ENCODE results near the gene LAMA2. TPM values are rescaled to one million over a fixed set of nuclear protein-coding genes. Genes with fewer than 3 reads are reported as not detected.

Gene LAMA2
- total and polyA plus RNA-seq, 7 experiments from 2014 or later, result 0.02 to 0.59 (median 0.35) TPM; not detected in 4

GRCh38 chr6:129476248-129476564, 593.3 kb downstream of the LAMA2 start:
- Mint-ChIP-seq H3K27ac (no peak overlapping the region), H3K9me3 (no peaks in the 10 kb centered on the region), H3K36me3 (no peaks in the 10 kb centered on the region), H3K4me1 (no peaks in the 10 kb centered on the region), H3K27me3 (no peaks in the 10 kb centered on the region), H3K4me3 (no peak overlapping the region)
- intact Hi-C loops (cut with micrococcal nuclease), result no loop called here
- Histone ChIP-seq H3K27me3 (ENCODE audit: control insufficient read depth in 2 of 2, insufficient read depth in 2 of 2, low read length in 2 of 2) (no peaks in the 10 kb centered on the region), H3K4me3 (ENCODE audit: low read length) (no peak overlapping the region), H3K36me3 (ENCODE audit: control insufficient read depth in 2 of 3, insufficient read depth in 3 of 3, low read length in 3 of 3) (no peaks in the 10 kb centered on the region), H3K9me3 (ENCODE audit: control insufficient read depth in 2 of 3, low read length in 3 of 3) (no peaks in the 10 kb centered on the region), H3K4me1 (ENCODE audit: control insufficient read depth in 2 of 2, insufficient read depth in 2 of 2, low read length in 2 of 2) (no peaks in the 10 kb centered on the region), H3K27ac (ENCODE audit: low read depth, low read length) (no peak overlapping the region)
- ChIA-PET POLR2A (no interaction called here), CTCF (interaction anchor here (0.6 kb wide), 1 partner anchor 22 kb away, joined by 3 read pairs; no protein-coding TSS in a partner anchor)
- ATAC-seq (no peak), DNase-seq (no peak)

- no peaks in the 10 kb centered on the region for H3K36me3 ChIP-seq (ENCODE audit: control insufficient read depth in 2 of 3, insufficient read depth in 3 of 3, low read length in 3 of 3)
- ATAC-seq, result no peak
- POLR2A ChIA-PET, result no interaction called here
These were observed 593.9 kb downstream of the LAMA2 start for GRCh38 chr6:129476810-129477209.

GRCh38 chr6:129478379-129478778, 595.4 kb downstream of the LAMA2 start:
- CTCF ChIA-PET, result interaction anchor here (1.3 kb wide), 1 partner anchor 10 kb away, joined by 3 read pairs; no protein-coding TSS in a partner anchor
- no peaks in the 10 kb centered on the region for H3K9me3 Mint-ChIP-seq

More at GRCh38 chr6:129476810-129477209, 593.9 kb downstream of the LAMA2 start:
- no peaks in the 10 kb centered on the region for H3K27me3 ChIP-seq (ENCODE audit: control insufficient read depth in 2 of 2, insufficient read depth in 2 of 2, low read length in 2 of 2)
- intact Hi-C loops (cut with micrococcal nuclease), result no loop called here
- no peak overlapping the region for H3K4me3 ChIP-seq (ENCODE audit: low read length)
- Mint-ChIP-seq H3K4me3 (no peak overlapping the region), H3K36me3 (no peaks in the 10 kb centered on the region), H3K27ac (no peak overlapping the region), H3K9me3 (no peaks in the 10 kb centered on the region), H3K27me3 (no peaks in the 10 kb centered on the region), H3K4me1 (no peaks in the 10 kb centered on the region)
- H3K4me1 ChIP-seq (ENCODE audit: control insufficient read depth in 2 of 2, insufficient read depth in 2 of 2, low read length in 2 of 2), result no peaks in the 10 kb centered on the region
- CTCF ChIA-PET, result no interaction called here
- no peaks in the 10 kb centered on the region for H3K9me3 ChIP-seq (ENCODE audit: control insufficient read depth in 2 of 3, low read length in 3 of 3)
- no peak overlapping the region for H3K27ac ChIP-seq (ENCODE audit: low read depth, low read length)
- DNase-seq, result no peak

GRCh38 chr6:129481706-129482105, 598.8 kb downstream of the LAMA2 start:
- ATAC-seq, result no peak

More at GRCh38 chr6:129478379-129478778, 595.4 kb downstream of the LAMA2 start:
- Mint-ChIP-seq H3K27ac (no peak overlapping the region), H3K4me3 (no peak overlapping the region), H3K27me3 (no peaks in the 10 kb centered on the region), H3K36me3 (no peaks in the 10 kb centered on the region), H3K4me1 (no peaks in the 10 kb centered on the region)
- POLR2A ChIA-PET, result interaction anchor here (1.4 kb wide), 1 partner anchor 11 kb away, joined by 3 read pairs; no protein-coding TSS in a partner anchor
- H3K4me1 ChIP-seq (ENCODE audit: control insufficient read depth in 2 of 2, insufficient read depth in 2 of 2, low read length in 2 of 2), result no peaks in the 10 kb centered on the region
- intact Hi-C loops (cut with micrococcal nuclease), result no loop called here
- no peaks in the 10 kb centered on the region for H3K9me3 ChIP-seq (ENCODE audit: control insufficient read depth in 2 of 3, low read length in 3 of 3)
- DNase-seq, result no peak
- H3K27me3 ChIP-seq (ENCODE audit: control insufficient read depth in 2 of 2, insufficient read depth in 2 of 2, low read length in 2 of 2), result no peaks in the 10 kb centered on the region
- no peak for ATAC-seq
- no peak overlapping the region for H3K4me3 ChIP-seq (ENCODE audit: low read length)
- no peak overlapping the region for H3K27ac ChIP-seq (ENCODE audit: low read depth, low read length)
- no peaks in the 10 kb centered on the region for H3K36me3 ChIP-seq (ENCODE audit: control insufficient read depth in 2 of 3, insufficient read depth in 3 of 3, low read length in 3 of 3)

GRCh38 chr6:129485746-129486145, 602.8 kb downstream of the LAMA2 start:
- H3K36me3 ChIP-seq (ENCODE audit: control insufficient read depth in 2 of 3, insufficient read depth in 3 of 3, low read length in 3 of 3), result no peaks in the 10 kb centered on the region
- POLR2A ChIA-PET, result interaction anchor here (0.6 kb wide), 1 partner anchor 82 kb away, joined by 3 read pairs; no protein-coding TSS in a partner anchor
- CTCF ChIA-PET, result interaction anchor here (1.4 kb wide), 1 partner anchor 14 kb away, joined by 6 read pairs; no protein-coding TSS in a partner anchor
- ATAC-seq (no peak), DNase-seq (no peak)
- H3K27ac ChIP-seq (ENCODE audit: low read depth, low read length), result no peak overlapping the region
- H3K4me1 ChIP-seq (ENCODE audit: control insufficient read depth in 2 of 2, insufficient read depth in 2 of 2, low read length in 2 of 2), result peaks cover 8 to 15% of the 10 kb centered on the region in 2 donors
- peaks cover 8 to 28% (median 22%) of the 10 kb centered on the region in 7 donors for H3K4me1 Mint-ChIP-seq
- no peaks in the 10 kb centered on the region for H3K9me3 ChIP-seq (ENCODE audit: control insufficient read depth in 2 of 3, low read length in 3 of 3)
- H3K4me3 ChIP-seq (ENCODE audit: low read length), result no peak overlapping the region
- intact Hi-C loops (cut with micrococcal nuclease), result no loop called here
- no peaks in the 10 kb centered on the region for H3K9me3 Mint-ChIP-seq
- H3K27ac Mint-ChIP-seq, result no peak overlapping the region
- peaks cover 0 to 4% (median 0%) of the 10 kb centered on the region in 5 donors for H3K36me3 Mint-ChIP-seq
- no peak overlapping the region for H3K4me3 Mint-ChIP-seq
- no peaks in the 10 kb centered on the region for H3K27me3 Mint-ChIP-seq
- no peaks in the 10 kb centered on the region for H3K27me3 ChIP-seq (ENCODE audit: control insufficient read depth in 2 of 2, insufficient read depth in 2 of 2, low read length in 2 of 2)

More at GRCh38 chr6:129481706-129482105, 598.8 kb downstream of the LAMA2 start:
- intact Hi-C loops (cut with micrococcal nuclease), result no loop called here
- Histone ChIP-seq H3K27me3 (ENCODE audit: control insufficient read depth in 2 of 2, insufficient read depth in 2 of 2, low read length in 2 of 2) (no peaks in the 10 kb centered on the region), H3K4me1 (ENCODE audit: control insufficient read depth in 2 of 2, insufficient read depth in 2 of 2, low read length in 2 of 2) (no peaks in the 10 kb centered on the region), H3K4me3 (ENCODE audit: low read length) (no peak overlapping the region), H3K9me3 (ENCODE audit: control insufficient read depth in 2 of 3, low read length in 3 of 3) (no peaks in the 10 kb centered on the region), H3K27ac (ENCODE audit: low read depth, low read length) (no peak overlapping the region), H3K36me3 (ENCODE audit: control insufficient read depth in 2 of 3, insufficient read depth in 3 of 3, low read length in 3 of 3) (no peaks in the 10 kb centered on the region)
- H3K4me3 Mint-ChIP-seq, result no peak overlapping the region
- H3K9me3 Mint-ChIP-seq, result no peaks in the 10 kb centered on the region
- DNase-seq, result no peak
- ChIA-PET CTCF (no interaction called here), POLR2A (no interaction called here)
- H3K27me3 Mint-ChIP-seq, result no peaks in the 10 kb centered on the region
- H3K36me3 Mint-ChIP-seq, result no peaks in the 10 kb centered on the region
- H3K27ac Mint-ChIP-seq, result no peak overlapping the region
- H3K4me1 Mint-ChIP-seq, result peaks cover 0 to 8% (median 0%) of the 10 kb centered on the region in 7 donors

GRCh38 chr6:129486327-129486726, 603.4 kb downstream of the LAMA2 start:
- CTCF ChIA-PET, result interaction anchor here (1.4 kb wide), 1 partner anchor 13 kb away, joined by 6 read pairs; no protein-coding TSS in a partner anchor
- Mint-ChIP-seq H3K4me3 (no peak overlapping the region), H3K36me3 (peaks cover 0 to 4% (median 0%) of the 10 kb centered on the region in 5 donors), H3K4me1 (peaks cover 10 to 34% (median 27%) of the 10 kb centered on the region in 7 donors), H3K27ac (no peak overlapping the region), H3K9me3 (no peaks in the 10 kb centered on the region), H3K27me3 (no peaks in the 10 kb centered on the region)
- ATAC-seq (no peak), DNase-seq (no peak)
- Histone ChIP-seq H3K4me3 (ENCODE audit: low read length) (no peak overlapping the region), H3K36me3 (ENCODE audit: control insufficient read depth in 2 of 3, insufficient read depth in 3 of 3, low read length in 3 of 3) (no peaks in the 10 kb centered on the region), H3K9me3 (ENCODE audit: control insufficient read depth in 2 of 3, low read length in 3 of 3) (no peaks in the 10 kb centered on the region), H3K4me1 (ENCODE audit: control insufficient read depth in 2 of 2, insufficient read depth in 2 of 2, low read length in 2 of 2) (peaks cover 13 to 18% of the 10 kb centered on the region in 2 donors), H3K27me3 (ENCODE audit: control insufficient read depth in 2 of 2, insufficient read depth in 2 of 2, low read length in 2 of 2) (no peaks in the 10 kb centered on the region), H3K27ac (ENCODE audit: low read depth, low read length) (no peak overlapping the region)
- POLR2A ChIA-PET, result interaction anchor here (0.6 kb wide), 1 partner anchor 81 kb away, joined by 3 read pairs; no protein-coding TSS in a partner anchor
- intact Hi-C loops (cut with micrococcal nuclease), result no loop called here

GRCh38 chr6:129488313-129488712, 605.4 kb downstream of the LAMA2 start:
- H3K36me3 ChIP-seq (ENCODE audit: control insufficient read depth in 2 of 3, insufficient read depth in 3 of 3, low read length in 3 of 3), result no peaks in the 10 kb centered on the region
- no peak overlapping the region for H3K27ac Mint-ChIP-seq

More at GRCh38 chr6:129488313-129488712, 605.4 kb downstream of the LAMA2 start:
- no peak for ATAC-seq
- Histone ChIP-seq H3K4me1 (ENCODE audit: control insufficient read depth in 2 of 2, insufficient read depth in 2 of 2, low read length in 2 of 2) (peaks cover 15 to 21% of the 10 kb centered on the region in 2 donors), H3K27ac (ENCODE audit: low read depth, low read length) (no peak overlapping the region), H3K4me3 (ENCODE audit: low read length) (no peak overlapping the region), H3K27me3 (ENCODE audit: control insufficient read depth in 2 of 2, insufficient read depth in 2 of 2, low read length in 2 of 2) (no peaks in the 10 kb centered on the region), H3K9me3 (ENCODE audit: control insufficient read depth in 2 of 3, low read length in 3 of 3) (no peaks in the 10 kb centered on the region)
- H3K4me3 Mint-ChIP-seq, result no peak overlapping the region
- H3K9me3 Mint-ChIP-seq, result no peaks in the 10 kb centered on the region
- H3K27me3 Mint-ChIP-seq, result no peaks in the 10 kb centered on the region
- intact Hi-C loops (cut with micrococcal nuclease), result no loop called here
- CTCF ChIA-PET, result interaction anchor here (2.0 kb wide), 1 partner anchor 11 kb away, joined by 7 read pairs; no protein-coding TSS in a partner anchor
- DNase-seq, result no peak
- H3K36me3 Mint-ChIP-seq, result peaks cover 0 to 4% (median 0%) of the 10 kb centered on the region in 5 donors
- POLR2A ChIA-PET, result no interaction called here
- peaks cover 11 to 41% (median 30%) of the 10 kb centered on the region in 7 donors for H3K4me1 Mint-ChIP-seq
